ENCODE results near the gene GPRASP1. TPM values are rescaled to one million over a fixed set of nuclear protein-coding genes. Genes with fewer than 3 reads are reported as not detected.
A peak's percentile ranks its signal among the peaks of the same experiment; 100 is the strongest.

Gene GPRASP1
- total RNA-seq, 4 donors from 2014 or later, result 10.8 to 33.8 (median 22.0) TPM

DNA sequence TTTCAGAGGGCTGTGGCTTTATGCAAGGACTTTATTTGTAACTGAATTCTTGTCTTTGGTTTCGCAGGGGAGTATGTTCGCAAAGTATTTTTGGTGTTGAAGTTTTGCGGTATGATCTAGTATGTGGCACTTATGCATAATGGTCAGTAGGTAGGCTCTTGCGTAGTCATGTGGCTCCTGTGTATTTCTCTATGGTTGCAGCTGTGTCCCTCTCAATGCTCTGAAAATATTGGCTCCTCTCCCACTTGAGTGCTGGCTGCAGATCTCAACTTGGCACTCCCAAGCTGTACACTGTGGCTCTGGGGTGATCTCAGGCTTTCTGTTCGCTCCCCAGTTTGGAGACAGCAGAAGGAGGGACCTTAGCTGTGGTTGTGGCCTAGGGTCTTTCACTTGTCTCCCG is 27.2 kb upstream of the GPRASP1 start:
- TF ChIP-seq EP300 (IDR thresholded peaks at IDR 0.05), result no peak
- TF ChIP-seq POLR2AphosphoS5 (IDR thresholded peaks at IDR 0.05), result no peak
- no peak overlapping the region for H3K4me3 ChIP-seq
- 82 to 87% methylated on average over 2 to 4 of the region's 6 CpGs for WGBS, 2 donors (ENCODE audit: low coverage in 1 of 2)
- ATAC-seq, result no peak
- H3K27me3 ChIP-seq, result no peaks in the 10 kb centered on the region
- peaks cover 0 to 6% (median 0%) of the 10 kb centered on the region in 3 donors for H3K4me1 ChIP-seq
- H3K36me3 ChIP-seq, result no peaks in the 10 kb centered on the region
- H3K9me3 ChIP-seq, result no peaks in the 10 kb centered on the region
- H3K27ac ChIP-seq, result no peak overlapping the region

DNA sequence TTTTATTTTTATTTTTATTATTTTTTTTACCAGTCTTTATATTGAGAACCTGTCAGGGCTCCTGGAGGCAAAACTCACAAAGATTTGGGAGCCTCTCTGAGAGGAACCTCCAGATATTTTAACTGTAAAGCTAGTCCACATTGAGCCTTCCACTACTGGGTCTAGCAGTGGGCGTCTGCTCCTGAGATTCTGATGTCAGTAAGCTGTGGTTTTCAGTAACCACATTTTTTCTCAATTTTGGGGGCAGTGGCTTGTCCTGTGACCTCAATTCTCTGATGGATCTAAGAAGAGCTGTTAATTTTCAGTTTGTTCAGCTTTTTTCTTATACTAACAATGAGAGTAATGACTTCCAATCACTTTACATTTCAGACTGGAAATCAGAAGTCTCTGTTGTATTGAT is 23.6 kb upstream of the GPRASP1 start:
- WGBS, 2 donors (ENCODE audit: low coverage in 1 of 2), result 57 to 83% methylated on average over 1 of the region's 1 CpG
- H3K36me3 ChIP-seq, result no peaks in the 10 kb centered on the region
- ATAC-seq, result no peak
- no peak overlapping the region for H3K4me3 ChIP-seq
- TF ChIP-seq POLR2A (IDR thresholded peaks at IDR 0.05), result no peak
- TF ChIP-seq, protein P1, sequence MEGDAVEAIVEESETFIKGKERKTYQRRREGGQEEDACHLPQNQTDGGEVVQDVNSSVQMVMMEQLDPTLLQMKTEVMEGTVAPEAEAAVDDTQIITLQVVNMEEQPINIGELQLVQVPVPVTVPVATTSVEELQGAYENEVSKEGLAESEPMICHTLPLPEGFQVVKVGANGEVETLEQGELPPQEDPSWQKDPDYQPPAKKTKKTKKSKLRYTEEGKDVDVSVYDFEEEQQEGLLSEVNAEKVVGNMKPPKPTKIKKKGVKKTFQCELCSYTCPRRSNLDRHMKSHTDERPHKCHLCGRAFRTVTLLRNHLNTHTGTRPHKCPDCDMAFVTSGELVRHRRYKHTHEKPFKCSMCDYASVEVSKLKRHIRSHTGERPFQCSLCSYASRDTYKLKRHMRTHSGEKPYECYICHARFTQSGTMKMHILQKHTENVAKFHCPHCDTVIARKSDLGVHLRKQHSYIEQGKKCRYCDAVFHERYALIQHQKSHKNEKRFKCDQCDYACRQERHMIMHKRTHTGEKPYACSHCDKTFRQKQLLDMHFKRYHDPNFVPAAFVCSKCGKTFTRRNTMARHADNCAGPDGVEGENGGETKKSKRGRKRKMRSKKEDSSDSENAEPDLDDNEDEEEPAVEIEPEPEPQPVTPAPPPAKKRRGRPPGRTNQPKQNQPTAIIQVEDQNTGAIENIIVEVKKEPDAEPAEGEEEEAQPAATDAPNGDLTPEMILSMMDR (IDR thresholded peaks at IDR 0.05), result no peak
- TF ChIP-seq POLR2AphosphoS5 (IDR thresholded peaks at IDR 0.05), result no peak
- TF ChIP-seq EP300 (IDR thresholded peaks at IDR 0.05), result no peak
- no peaks in the 10 kb centered on the region for H3K9me3 ChIP-seq
- no peaks in the 10 kb centered on the region for H3K27me3 ChIP-seq
- H3K4me1 ChIP-seq, result peaks cover 0 to 6% (median 0%) of the 10 kb centered on the region in 3 donors
- no peak overlapping the region for H3K27ac ChIP-seq

DNA sequence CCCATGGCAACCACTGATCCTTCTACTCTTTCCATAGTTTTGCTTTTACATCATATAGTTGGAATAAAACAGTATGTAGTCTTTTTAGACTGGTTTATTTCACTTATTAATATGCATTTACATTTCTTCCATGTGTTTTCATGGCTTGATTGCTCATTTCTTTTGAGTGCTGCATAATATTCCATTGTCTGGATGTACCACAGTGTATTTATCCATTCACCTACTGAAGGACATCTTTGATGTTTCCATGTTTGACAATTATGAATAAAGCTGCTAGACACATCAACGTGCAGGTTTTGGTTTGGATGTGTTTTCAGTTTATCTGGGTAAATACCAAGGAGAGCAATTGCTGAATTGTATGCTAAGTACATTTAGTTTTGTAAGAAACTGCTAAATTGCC is 13.7 kb upstream of the GPRASP1 start:
- ATAC-seq, result no peak
- Histone ChIP-seq H3K9me3 (no peaks in the 10 kb centered on the region), H3K4me3 (no peak overlapping the region), H3K27me3 (no peaks in the 10 kb centered on the region), H3K4me1 (no peaks in the 10 kb centered on the region), H3K27ac (no peak overlapping the region), H3K36me3 (peaks cover 0 to 6% of the 10 kb centered on the region in 2 donors)
- TF ChIP-seq POLR2A (IDR thresholded peaks at IDR 0.05) (no peak), POLR2AphosphoS5 (IDR thresholded peaks at IDR 0.05) (no peak), EP300 (IDR thresholded peaks at IDR 0.05) (no peak)
- TF ChIP-seq, protein P1 (IDR thresholded peaks at IDR 0.05), result no peak
- WGBS, 2 donors (ENCODE audit: low coverage in 1 of 2), result 86 to 100% methylated on average over 1 of the region's 1 CpG

DNA sequence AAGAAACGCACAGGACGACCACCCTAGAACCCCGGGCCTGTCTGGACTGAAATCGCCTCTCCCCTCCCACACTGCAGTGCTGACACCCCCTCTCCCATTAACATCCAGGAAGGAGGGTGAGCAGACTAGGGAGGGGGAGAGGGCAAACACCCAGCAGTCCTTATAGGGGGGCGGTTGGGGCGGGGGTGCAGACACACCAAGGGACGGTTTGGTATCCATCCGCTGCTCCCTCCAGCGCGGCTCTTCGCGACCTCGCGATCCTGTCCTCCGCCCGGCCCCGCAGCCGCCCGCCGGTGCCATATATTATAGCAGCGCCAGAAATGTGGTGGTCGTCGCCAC is 411 bp upstream of the GPRASP1 start:
- no peaks in the 10 kb centered on the region for H3K9me3 ChIP-seq
- no CpG with 5 or more reads among the region's 23 CpGs for WGBS, 2 donors (ENCODE audit: low coverage in 1 of 2)
- H3K27ac ChIP-seq, result peak overlapping the region; percentile 78 to 87 (median 86)
- TF ChIP-seq EP300 (IDR thresholded peaks at IDR 0.05) (no peak), POLR2A (IDR thresholded peaks at IDR 0.05) (no peak), POLR2AphosphoS5 (IDR thresholded peaks at IDR 0.05) (no peak)
- TF ChIP-seq, protein P1 (IDR thresholded peaks at IDR 0.05), result no peak
- peak; percentile 34 for ATAC-seq
- no peaks in the 10 kb centered on the region for H3K27me3 ChIP-seq
- H3K36me3 ChIP-seq, result no peaks in the 10 kb centered on the region
- peaks cover 0 to 23% (median 0%) of the 10 kb centered on the region in 3 donors for H3K4me1 ChIP-seq
- H3K4me3 ChIP-seq, result peak overlapping the region; percentile 74 to 98

DNA sequence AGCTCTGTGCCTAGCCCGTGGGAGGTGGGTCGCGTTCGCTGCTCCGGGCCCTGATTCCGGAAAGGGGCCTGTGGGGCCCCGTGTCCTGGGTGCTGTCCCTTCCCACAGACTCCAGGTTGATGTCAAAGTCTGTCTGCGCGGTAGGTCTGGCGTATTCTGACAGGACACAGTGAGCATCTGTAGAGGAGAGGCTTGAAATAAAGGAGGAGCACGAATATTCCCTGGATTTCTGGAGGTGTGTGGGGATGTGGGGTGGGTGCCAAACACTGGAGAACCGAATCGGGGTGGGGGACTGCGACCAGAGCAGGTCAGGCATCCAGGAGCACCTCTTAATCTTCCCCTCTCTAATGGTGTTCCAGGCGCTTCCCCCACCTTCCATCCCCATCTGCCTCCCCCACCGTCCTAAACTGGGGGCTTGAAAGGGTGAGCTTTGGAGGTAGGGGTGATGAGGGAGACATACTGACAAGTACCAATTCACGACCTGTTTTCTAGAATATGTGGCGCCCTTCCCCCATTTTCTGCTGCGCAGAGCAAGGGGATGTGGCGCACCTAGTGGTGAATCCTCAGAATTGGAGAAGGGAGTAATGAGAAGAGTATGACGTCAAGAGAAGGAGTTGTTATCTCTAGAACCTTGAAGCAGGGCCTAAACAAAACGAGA is 877 bp downstream of the GPRASP1 start:
- H3K27ac ChIP-seq, result peak overlapping the region; percentile 78 to 87 (median 86)
- no peaks in the 10 kb centered on the region for H3K36me3 ChIP-seq
- no peak for TF ChIP-seq POLR2A (IDR thresholded peaks at IDR 0.05)
- peak; percentile 6 for TF ChIP-seq POLR2AphosphoS5 (IDR thresholded peaks at IDR 0.05)
- no peak for TF ChIP-seq EP300 (IDR thresholded peaks at IDR 0.05)
- TF ChIP-seq, protein P1 (IDR thresholded peaks at IDR 0.05), result peak; percentile 47 to 67 (median 61)
- WGBS, 2 donors (ENCODE audit: low coverage in 1 of 2), result 30 to 34% methylated on average over 4 to 10 of the region's 22 CpGs
- peak; percentile 69 for ATAC-seq
- no peaks in the 10 kb centered on the region for H3K9me3 ChIP-seq
- peaks cover 0 to 23% (median 0%) of the 10 kb centered on the region in 3 donors for H3K4me1 ChIP-seq
- peak overlapping the region; percentile 74 to 98 for H3K4me3 ChIP-seq
- no peaks in the 10 kb centered on the region for H3K27me3 ChIP-seq

Data from gastroesophageal sphincter (tissue), 4 donors.